SW480 (cell line): ENCODE results near the gene TKFC.

ENCODE experiments used
- DNase-seq: peaks from one replicate; pipeline ENCODE4 v3.0.0-alpha.2; 2016; ENCODE audit warnings: low spot score

Gene TKFC

DNA sequence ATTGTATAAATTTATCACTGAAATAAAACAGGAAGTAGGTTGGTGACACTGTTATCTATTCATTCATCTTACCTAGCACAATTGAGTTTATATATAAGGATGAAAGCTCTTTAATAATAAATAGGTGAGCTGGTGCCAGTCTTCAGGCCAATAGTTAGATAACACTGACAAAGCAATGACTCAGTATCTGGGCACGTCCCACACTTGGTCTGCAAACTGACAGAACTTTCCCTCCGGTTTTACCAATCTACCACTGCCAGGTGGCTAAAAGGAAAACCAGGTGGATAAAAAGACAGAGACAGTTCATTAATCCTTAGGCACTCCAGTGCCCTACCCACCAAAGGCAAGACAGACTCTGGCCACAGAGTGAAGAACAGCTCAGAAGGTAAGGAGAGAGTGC, 17.8 kb upstream of the TKFC start:
- DNase-seq, result no peak

DNA sequence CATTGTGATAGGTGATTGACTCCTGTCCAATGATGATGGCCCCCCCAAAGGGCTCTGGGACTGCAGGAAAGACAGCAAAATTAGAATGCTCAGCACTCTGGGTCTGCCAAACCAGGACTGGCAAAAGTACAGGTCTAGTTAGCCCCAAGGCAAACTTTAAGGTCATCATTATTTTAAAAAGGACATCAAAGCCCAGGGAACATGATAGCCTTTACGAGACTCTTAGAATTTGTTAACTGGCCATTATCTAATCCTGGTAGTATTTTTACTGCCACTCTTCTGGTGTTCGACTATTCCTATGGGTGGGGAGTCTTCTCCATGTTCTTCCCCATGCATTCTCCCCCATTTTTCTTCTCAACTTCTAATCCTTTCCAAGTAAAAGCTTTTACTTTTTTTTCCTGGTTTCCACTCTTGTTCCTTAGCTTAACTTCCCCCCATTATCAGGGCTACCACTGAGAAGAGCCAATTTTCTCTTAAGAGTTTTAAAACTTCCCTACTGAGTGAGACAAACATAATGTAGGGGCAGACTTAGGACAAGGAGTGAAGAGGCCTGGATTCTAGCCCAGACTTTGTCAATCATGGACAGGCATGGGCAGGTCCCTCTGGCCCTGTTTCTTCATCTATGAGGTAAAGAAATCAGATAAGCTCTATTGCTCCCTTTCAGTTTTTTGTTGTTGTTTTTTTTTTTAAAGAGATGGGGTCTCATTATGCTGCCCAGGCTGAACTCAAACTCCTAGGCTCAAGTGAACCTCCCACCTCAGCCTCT, 7.2 kb upstream of the TKFC start:
- DNase-seq, result no peak

DNA sequence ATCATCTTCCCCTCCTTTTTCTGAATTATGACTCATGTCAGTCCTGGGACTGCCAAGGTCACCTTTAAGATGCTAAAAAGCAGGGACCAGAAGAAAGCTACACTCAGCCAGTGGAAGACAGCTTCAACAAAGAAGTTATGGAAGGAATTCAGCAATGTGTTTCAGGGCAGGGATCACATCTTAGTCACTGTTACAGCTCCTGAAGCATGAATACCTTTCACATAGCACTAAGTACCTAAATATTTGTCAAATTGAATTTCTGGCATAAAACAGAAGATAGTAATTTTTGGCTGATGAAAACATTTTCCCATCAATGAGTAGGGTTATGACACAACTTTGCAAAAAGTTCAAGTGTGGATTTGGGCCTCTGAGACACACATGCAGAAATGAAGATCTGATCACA, 5.4 kb upstream of the TKFC start:
- no peak for DNase-seq

DNA sequence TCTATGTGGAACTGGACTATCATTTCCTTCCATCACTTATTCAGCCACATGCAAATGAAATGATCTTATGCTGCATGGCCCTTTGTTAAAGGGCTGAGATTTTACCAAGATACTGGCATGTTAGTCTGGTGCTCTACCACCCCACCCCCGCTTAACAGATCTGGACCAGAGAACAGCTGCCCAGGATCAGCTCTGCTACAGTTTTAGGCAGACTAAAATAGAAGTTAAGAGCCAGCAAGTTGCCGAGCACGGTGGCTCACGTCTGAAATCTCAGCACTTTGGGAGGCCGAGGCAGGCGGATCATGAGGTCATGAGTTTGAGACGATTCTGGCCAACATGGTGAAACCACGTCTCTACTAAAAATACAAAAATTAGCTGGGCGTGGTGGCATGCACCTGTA, 4.7 kb upstream of the TKFC start:
- no peak for DNase-seq

DNA sequence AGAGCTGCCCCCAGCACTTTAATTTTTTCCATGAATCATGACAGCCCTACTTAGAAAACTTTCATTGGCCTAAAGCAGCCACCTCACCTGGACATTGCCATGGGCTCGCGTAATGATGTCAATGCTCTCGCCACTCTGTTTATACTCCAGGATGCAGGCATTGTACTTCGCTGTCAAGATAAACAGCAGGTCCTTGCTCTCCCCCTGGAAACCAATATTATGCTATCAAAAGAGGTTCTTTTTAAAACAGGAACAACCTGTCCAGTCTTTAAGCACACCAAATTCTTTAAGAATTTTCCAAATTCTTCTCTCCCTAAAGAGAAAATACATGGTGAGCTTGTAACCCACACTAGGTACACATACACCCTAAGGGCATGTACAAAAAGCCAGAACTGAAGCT, 3.2 kb upstream of the TKFC start:
- no peak for DNase-seq

DNA sequence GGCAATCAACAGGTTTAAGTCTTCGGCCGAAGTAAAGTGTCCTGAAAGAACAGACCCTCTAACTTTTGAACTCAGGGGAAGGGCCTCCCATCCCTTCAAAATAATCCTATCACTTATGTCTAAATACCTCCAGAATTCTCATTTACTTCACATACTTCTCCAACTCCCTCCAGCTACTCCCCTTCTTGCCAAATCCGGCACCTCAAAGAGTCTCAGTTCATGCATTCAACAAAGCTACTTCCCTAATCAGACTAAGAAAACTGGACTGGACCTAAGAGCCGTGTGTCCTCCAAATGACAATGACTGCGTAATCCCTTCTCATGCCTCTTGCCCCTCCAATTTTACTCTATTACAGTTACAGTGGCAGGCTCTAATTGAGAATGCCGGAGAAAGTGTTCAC, 1.4 kb upstream of the TKFC start:
- DNase-seq, result no peak

DNA sequence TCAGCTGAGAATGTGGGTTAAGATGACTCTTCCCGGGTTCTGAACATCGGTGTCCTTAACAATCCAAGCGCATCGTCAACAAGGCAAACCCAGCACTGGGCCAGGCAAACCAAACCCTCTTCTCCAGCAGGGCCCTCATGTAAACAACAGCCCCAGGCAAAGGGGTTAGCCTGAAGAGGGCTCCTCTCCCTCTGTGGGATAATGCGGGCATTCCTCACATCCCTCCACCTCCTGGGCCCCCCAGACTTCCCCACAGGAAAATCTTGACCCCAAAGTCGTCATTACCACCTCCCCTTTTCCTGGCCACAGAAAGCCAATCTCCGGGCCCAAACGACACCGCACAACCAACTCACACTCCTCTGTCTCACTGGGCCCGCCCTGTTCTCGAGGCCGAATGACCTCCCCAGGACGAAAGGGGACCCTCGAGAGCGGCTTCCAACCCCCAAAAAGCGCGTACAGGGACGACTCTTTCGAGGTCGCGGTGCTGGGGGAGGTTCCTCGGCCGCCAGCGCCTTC, 689 bp upstream of the TKFC start:
- no peak for DNase-seq

DNA sequence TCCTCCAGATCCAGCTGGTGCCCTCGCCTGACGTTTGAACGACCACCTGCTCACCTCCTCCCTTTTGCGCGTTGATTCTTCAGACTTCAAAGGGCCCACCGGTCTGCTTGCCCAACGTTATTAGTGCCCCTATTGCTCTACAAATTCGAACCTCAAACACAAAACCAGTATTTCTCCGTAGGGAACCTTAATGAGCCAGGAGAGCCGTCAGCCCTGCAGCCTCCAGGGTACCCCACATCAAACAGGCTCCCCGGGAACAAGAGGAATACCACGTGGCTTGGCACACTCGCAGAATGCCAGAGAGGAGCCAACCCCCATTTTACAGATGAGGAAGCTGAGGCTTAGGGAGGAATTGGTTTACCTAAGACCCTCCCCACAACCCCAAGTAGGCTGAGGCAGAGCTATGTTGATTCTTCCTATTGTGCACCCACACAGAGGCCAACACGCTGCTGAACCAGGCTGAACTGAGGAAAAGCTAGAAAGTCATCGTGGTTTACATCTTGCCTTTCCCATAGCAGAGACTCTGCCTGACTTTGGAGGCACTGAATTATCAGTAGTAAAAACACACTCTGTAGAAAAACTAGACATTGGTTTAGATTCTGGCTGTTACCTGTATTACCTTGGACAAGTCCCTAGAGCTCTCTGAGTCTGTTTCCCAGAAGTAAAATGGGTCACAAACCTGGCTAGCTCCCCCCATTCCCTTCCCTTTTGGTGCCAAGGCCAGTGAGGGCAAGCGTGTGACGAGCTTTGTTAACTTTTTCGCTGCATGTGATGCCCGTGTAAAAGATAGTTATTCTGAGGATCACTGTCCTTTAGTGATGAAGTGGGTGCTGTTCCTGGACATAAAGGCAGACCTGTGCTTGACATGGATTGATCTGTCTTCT, 764 bp downstream of the TKFC start:
- DNase-seq, result no peak

DNA sequence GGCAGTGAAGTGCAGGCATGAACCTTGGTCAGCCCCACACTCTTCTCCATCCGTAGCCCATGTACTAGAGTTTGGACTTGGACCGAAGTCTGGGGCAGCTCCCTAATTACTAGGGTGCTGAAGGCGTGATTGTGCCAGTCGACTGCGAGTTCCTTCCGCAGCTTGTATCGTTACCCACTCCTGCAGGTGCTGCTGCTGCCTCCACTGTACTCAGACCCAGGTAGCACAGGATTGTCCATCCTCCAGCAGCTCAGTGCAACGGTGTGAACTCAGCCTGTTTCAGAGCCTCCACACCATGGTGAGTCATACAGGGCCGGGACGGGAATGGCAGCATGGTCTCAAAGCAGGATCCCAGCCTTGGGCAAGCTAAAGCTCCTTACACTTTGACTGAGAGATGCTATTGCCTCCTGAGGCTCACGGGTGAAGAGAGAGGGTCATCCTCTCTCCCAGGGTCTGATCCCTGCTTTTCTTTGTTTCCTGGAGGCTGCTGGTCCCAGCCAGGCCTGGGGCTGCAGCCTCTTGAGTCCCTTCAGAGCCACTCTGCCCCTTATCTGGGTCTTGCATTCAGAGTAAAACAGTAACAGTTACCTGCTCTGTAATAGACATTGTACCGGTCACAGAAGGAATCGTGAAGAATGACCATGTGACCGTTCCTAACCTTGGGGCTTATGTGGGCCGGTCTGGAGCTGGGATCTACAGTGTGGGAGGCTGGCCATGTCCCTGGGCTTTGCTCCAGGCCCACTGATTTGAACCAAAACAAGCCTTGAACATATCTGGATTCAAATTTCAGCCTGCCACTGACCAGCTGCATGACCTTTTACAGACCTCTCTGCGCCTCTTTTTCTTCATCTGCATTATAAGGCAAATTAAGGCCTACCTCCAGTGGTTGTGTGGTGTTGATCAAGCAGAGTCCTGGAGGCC, 1.7 kb downstream of the TKFC start:
- peak; percentile 27 for DNase-seq

DNA sequence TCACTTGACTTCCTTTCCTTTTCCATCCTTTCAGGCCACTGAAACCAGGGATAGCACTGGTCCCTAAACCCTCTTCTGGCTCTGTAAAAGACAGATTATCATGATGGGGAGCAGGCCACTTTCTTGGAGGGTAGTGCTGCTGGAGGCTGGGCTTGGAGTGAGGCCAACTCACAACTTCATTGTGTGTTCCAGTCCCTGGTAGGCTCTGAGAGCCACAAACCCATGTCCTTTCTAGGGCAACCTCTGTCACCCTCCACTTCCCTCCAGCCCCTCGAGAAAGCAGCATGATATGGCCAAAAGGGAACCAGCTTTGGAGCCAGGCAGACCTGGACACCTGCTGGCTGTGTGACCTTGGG, 2.3 kb downstream of the TKFC start:
- no peak for DNase-seq

DNA sequence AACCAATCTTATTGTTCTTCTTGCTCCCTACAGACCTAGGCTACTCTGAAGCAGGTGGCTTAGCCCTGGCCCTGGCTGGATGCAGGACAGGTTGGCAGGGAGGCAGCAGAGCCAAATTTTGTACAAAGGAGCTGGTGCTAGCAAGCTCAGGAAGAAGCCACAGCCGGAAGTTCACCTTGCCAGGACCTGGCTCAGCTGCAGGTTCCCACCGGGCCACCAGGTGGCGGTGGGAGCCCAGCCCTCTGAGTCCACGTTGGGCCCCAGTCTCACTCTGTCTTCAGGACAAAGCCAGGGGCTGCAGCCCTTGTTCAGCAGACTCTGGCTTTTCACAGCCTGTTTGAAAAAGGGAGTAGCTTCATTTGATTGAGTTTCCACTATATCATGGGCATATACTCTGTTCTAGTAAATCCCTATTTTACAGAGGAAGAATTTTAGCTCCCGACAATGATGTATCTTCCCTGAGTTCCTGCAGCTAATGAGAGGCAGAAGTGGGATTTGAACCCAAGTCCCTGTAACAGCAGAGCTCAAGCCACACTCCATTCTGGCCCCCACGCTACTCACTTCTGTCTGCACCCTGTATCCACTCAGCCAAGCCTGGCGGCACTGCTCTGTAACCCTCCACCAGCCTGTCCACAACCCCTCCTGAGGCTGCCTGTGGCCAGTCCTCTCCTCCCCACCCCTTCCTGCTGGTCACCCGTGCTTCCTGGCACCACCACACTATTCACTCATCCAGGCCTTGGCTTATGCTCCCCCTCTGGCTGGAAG, 3.3 kb downstream of the TKFC start:
- peak; percentile 81 for DNase-seq

DNA sequence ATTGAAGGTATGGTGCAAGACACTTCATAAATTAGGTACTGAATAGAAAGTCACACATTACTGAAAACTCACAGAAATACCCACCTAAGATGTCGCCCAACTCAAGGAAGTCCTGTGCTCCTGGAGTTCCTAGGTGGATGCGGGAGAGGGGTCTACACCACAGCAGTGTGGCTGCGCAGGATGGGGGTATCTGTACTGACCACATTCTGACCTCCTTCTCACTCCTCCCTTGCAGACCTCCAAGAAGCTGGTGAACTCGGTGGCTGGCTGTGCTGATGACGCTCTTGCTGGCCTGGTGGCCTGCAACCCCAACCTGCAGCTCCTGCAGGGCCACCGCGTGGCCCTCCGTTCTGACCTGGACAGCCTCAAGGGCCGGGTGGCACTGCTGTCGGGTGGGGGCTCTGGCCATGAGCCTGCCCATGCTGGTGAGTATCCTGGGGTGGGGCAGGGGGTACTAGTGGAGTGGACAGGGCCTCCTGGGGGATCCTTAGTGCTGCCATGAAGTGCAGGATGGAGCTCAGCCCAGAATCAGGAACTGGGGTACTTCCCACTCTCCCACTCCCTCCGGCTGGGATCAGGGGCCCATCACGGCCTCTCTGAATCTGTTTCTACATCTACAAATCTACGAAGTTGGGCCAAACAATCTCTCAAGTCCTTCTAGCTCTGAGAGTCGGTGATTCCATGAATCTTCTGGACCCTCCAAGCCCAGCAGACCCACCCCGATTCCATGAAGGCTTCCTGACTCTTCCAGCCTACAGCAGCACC, 4.9 kb downstream of the TKFC start:
- no peak for DNase-seq

DNA sequence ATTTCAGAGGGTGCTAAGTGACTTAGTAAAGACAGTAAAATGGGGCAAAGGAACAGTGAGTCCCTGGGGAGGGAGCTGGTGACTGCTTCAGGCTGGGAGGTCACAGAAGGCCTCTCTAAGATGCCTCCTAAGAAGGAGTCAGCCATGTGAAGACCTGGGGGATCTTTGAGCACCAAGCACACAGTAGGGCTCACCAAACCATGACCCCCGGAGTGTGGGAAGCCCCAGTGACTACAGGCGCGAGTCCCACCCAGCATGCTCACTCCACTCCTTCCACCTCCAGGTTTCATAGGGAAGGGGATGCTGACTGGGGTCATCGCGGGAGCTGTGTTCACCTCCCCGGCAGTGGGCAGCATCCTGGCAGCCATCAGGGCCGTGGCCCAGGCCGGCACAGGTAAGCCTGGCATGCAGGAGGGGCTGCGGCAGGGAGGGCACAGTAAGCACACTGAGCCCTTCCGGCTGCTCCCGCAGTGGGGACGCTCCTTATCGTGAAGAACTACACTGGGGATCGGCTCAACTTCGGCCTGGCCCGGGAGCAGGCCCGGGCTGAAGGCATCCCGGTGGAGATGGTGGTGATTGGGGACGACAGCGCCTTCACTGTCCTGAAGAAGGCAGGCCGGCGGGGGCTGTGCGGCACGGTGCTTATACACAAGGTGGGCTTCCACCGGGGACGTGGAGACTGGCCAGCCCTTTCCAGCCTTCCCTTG, 5.9 kb downstream of the TKFC start:
- DNase-seq, result no peak

DNA sequence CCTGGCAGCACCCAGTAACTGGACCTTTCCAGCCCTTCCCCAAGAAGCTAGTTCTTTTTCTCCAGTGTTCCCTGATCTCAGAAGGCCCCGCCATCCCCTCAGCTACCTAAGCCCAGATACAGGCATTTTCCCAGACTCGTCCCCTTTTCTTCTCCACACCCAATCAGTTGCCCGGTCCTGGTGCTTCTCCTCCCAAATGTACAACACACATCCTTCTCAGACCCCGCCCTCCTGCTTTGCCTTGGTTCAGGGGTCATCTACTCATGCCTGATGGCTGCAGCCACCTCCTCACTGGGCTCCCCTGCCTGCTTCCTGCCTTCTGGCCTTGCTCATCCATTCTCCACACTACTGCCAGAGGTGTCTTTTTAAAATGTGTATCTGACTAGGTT, 6.5 kb downstream of the TKFC start:
- DNase-seq, result no peak

DNA sequence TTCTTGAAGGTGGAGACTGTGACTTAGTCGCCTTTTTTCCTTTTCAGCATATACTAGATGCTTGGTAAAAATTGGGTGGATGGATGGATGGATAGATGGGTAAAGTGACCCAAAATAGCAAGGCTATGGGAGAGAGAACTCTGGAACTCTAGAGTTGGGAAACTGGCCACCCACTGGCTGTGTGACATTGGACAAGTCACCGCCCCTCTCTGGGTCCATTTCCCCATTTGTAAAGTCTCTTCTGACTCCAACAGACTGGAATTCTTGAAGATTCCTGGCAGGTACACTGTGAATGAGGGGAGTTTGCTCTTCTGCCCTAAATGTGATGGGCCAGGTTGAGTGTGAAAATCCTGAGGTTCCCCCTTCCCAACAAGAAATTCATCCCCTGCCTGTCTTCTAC, 8.0 kb downstream of the TKFC start:
- no peak for DNase-seq

DNA sequence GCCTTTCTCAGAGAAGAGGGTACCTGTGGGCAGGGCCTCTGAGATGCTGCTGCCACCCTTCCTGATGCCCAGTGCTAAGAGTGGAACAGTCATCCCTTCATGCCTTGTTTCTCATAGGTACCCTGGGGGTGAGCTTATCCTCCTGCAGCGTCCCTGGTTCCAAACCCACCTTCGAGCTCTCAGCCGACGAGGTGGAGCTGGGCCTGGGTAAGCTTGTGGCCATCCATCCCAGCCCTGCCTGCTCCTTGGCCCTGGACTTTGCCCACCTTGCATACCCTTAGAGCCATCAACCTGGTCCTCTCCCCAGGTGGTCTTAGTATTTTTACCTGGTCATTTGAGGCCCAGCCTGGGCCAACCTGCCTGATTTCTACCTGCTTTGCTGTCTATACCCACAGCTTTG, 8.7 kb downstream of the TKFC start:
- DNase-seq, result no peak

DNA sequence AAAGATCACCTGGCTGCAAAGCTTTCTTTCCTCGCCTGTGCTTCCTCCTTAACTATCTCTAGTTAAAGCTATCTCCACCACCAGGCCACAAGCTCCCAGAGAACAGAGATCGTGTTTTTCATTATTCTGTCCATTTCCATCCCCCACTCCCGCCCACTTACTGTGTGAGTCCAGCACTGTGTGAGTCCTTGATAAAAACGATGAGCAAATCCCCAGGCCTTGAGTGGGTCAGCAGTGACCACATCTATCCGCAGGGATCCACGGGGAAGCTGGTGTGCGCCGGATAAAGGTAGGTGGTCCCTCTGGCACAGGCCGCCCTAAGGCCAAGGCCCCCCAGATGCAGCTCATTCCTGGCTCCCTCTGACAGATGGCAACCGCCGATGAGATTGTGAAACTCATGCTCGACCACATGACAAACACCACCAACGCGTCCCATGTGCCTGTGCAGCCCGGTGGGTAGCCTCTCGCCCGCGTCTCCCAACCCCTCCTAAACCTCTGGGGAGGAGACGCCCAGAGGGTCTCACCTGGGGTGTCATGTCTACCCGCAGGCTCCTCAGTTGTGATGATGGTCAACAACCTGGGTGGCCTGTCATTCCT, 9.3 kb downstream of the TKFC start:
- no peak for DNase-seq

DNA sequence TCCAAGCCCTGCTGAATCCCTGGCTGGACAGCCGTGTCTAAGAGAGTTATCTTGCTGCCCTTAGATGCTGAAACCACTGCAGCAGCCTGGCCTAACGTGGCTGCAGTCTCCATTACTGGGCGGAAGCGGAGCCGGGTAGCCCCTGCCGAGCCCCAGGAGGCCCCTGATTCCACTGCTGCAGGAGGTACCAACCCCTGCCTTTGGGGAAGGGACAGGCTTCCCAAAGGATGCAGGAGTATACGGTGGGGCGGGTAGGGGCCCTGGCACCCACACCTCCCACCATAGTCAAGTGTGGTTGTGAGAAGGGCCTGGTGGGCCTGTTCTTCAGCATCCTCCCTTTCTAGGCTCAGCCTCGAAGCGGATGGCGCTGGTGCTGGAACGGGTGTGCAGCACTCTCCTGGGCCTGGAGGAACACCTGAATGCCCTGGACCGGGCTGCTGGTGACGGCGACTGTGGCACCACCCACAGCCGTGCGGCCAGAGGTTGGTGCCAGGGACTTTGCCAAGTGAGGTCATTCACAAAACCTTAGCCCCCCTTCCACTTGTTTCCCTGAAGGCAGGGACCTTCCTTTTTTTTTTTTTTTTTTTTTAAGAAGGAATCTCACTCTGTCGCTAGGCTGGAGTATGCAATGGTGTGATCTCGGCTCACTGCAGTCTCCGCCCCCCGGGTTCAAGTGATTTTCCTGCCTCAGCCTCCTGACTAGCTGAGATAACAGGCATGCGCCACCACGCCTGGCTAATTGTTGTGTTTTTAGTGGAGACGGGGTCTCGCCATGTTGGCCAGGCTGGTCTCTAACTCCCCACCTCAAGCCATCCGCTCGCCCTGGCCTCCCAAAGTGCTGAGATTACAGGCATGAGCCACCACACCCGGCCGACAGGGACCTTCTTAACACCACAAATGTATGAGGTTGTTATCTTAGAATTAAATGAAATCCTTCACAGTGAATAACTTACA, 11.0 kb downstream of the TKFC start:
- no peak for DNase-seq
